ENCODE data around the gene MCCD1.

Gene MCCD1

GRCh38 chr6:31568537-31568961, 39.8 kb downstream of the MCCD1 start:
- DNase-seq (ENCODE audit: low read depth in 2 of 2, low spot score in 1 of 2): peak in 1 of 2 donors; percentile 55

- no peak for DNase-seq (ENCODE audit: low read depth in 2 of 2, low spot score in 1 of 2)
These were observed 41.2 kb downstream of the MCCD1 start for GRCh38 chr6:31569861-31570536.

- peak in 1 of 2 donors; percentile 60 for DNase-seq (ENCODE audit: low read depth in 2 of 2, low spot score in 1 of 2)
These were observed 43.5 kb downstream of the MCCD1 start, which contains the start of gene LTA for GRCh38 chr6:31572041-31572911. TSS of gene LTA (plus strand) at chr6:31572289. CDS start at chr6:31572743, 454 bp downstream.

GRCh38 chr6:31573239-31574105, 44.7 kb downstream of the MCCD1 start:
- no peak for DNase-seq (ENCODE audit: low read depth in 2 of 2, low spot score in 1 of 2)

- no peak for DNase-seq (ENCODE audit: low read depth in 2 of 2, low spot score in 1 of 2)
These were observed 45.6 kb downstream of the MCCD1 start for GRCh38 chr6:31574106-31575061.

- DNase-seq (ENCODE audit: low read depth in 2 of 2, low spot score in 1 of 2): peak; percentile 62 to 64
These were observed 46.7 kb downstream of the MCCD1 start, which contains the start of gene TNF for GRCh38 chr6:31575335-31575901. TSS of gene TNF (plus strand) at chr6:31575565. CDS start at chr6:31575742, 177 bp downstream.

GRCh38 chr6:31575952-31576685, 47.4 kb downstream of the MCCD1 start:
- DNase-seq (ENCODE audit: low read depth in 2 of 2, low spot score in 1 of 2): no peak

- no peak for DNase-seq (ENCODE audit: low read depth in 2 of 2, low spot score in 1 of 2)
These were observed 48.3 kb downstream of the MCCD1 start for GRCh38 chr6:31576897-31577578.

- DNase-seq (ENCODE audit: low read depth in 2 of 2, low spot score in 1 of 2): no peak
These were observed 48.8 kb downstream of the MCCD1 start for GRCh38 chr6:31577579-31577966.

- DNase-seq (ENCODE audit: low read depth in 2 of 2, low spot score in 1 of 2): no peak
These were observed 49.7 kb downstream of the MCCD1 start for GRCh38 chr6:31578184-31579118.

- DNase-seq (ENCODE audit: low read depth in 2 of 2, low spot score in 1 of 2): no peak
These were observed 50.4 kb downstream of the MCCD1 start for GRCh38 chr6:31579119-31579505.

All from stimulated activated CD8-positive, alpha-beta memory T cell treated with anti-CD3 and anti-CD28 coated beads, Interleukin-4, amount 100 ng/mL, for 4 hours (primary cell).